ENCODE data around the gene SERGEF. TPM values are rescaled to one million over a fixed set of nuclear protein-coding genes. Genes with fewer than 3 reads are reported as not detected.
A peak's percentile ranks its signal among the peaks of the same experiment; 100 is the strongest.

The SERGEF gene
- total RNA-seq, 1 donor from 2014 or later, result 45.5 TPM

GRCh38 chr11:17769218-17769617 is 243.6 kb downstream of the SERGEF start:
- no peak for DNase-seq

GRCh38 chr11:17768547-17768946 is 244.3 kb downstream of the SERGEF start:
- no peak for DNase-seq

GRCh38 chr11:17767914-17768313 is 244.9 kb downstream of the SERGEF start:
- no peak for DNase-seq

GRCh38 chr11:17767301-17767885 is 245.5 kb downstream of the SERGEF start:
- DNase-seq, result no peak

DNA sequence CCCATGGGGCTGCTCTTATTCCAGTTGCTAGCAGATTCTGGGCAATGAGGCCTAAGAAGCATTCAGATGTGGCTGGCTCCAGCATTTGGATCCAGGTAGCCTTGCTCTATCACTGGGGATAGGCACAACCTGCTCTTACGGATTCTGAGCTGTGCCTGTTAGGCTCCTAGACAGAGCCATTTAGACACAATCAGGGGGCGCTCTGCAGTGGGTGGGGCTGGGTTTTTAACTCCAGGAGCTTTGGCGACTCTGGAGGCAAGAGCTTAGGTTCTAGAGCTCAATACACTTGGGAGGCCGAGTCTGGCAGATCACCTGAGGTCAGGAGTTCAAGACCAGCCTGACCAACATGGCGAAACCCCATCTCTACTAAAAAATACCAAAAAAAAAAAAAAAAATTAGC is 246.3 kb downstream of the SERGEF start:
- DNase-seq, result no peak

GRCh38 chr11:17766073-17766359 is 246.8 kb downstream of the SERGEF start:
- no peak for DNase-seq

DNA sequence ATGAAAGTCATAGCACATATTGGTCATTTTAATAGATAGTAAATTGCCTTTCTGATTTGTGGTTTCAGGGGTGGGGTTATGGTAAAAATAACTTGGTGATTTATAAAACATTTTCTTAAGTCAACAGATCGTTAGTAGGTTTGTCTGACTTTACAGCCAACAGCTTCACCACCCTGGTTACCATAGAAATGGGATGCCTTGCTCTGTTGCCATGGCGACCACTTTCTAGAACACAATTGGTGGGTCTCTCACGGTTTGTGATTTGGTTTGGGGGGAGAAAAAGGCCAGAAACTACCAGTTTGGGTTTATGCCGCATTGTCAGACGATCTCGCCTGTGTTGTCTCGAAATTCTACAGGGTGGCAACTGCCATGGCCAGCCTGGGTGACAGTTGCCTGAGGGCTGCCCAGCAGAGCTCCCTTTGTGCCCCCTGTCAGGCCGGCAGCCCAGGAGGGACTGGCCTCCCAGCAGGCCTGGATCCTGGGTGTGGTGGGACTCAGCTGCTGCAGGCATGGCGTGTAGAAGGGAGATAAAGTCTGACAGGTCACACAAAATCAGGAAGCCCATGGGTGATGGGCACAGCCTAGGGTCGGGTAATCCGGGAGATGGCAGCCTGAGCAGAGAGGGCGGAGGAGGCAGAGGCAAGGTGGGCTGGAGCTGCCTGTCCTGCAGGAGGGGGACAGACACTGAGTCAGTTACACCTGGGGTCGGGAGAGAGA is 247.3 kb downstream of the SERGEF start:
- DNase-seq, result no peak

DNA sequence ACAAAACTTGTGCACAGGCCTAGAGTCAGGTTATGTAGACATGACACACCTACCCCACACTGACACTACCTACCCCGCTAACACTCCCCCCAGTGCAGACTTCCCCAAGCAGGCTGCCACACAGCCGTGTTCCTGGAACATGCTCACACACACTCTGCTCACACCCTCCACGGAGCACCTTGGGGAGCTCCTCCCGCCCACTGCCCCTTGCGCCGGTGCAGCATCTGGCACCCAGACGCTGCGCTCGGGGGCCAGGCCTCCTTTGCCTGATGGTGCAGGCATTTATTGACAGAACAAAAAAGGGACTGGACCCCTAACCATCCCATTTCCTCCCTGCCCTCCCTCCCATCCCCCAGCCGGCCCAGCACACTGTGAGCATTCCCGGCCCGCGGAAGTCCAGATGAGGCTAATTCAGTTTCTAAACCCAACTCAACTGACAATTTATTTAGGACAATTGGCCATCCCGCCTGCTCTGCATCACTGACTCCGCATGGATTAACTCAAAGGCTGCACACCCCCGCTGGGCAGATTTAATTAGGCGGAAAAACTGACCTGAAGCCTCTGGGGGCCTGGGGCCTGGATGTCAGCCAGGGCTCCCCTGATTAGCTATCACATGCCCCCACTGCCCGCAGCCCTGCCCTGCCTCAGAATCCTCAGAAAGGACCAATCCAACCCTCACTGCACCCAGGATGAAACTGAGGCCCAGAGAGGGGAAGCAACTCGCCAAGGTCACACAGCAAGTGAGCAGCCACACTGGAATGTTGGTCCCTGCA is 248.2 kb downstream of the SERGEF start:
- DNase-seq, result no peak

DNA sequence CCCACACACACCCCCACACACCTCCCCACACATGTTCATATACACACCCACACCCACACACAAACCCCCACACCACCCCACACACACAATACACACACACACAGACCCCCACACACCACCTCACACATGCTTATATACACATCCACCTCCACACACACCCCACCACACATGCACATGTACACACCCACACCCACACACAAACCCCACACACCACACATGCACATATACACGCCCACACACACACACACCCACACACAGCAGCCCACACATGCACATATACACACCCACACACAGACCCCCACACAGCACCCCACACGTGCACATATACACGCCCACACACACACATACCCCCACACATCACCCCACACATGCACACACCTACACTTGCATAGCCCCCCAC is 249.1 kb downstream of the SERGEF start:
- no peak for DNase-seq

GRCh38 chr11:17763244-17763643 is 249.6 kb downstream of the SERGEF start:
- no peak for DNase-seq

GRCh38 chr11:17762309-17762974 is 250.4 kb downstream of the SERGEF start:
- no peak for DNase-seq

- DNase-seq, result no peak
Observed at GRCh38 chr11:17760102-17761029, 252.5 kb downstream of the SERGEF start.

DNA sequence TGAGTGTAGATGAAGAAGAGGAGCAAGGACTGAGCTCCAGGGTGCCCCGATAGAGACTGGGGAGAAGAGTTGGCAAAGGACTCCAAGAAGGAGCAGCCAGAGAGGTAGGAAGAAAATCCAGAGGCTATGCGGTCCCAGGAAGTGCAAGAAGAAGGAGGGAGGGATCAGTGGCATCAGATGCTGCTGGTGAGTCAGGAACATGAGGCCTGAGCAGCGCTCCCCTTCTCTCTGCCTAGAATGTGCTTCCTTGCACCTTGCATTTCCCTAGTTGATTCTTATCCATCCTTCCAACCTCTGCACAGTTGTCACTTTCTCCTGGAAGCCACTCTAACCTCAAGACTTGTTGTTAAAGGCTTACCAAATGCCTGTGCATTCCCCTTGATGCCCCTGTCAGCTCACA is 257.0 kb downstream of the SERGEF start:
- no peak for DNase-seq

DNA sequence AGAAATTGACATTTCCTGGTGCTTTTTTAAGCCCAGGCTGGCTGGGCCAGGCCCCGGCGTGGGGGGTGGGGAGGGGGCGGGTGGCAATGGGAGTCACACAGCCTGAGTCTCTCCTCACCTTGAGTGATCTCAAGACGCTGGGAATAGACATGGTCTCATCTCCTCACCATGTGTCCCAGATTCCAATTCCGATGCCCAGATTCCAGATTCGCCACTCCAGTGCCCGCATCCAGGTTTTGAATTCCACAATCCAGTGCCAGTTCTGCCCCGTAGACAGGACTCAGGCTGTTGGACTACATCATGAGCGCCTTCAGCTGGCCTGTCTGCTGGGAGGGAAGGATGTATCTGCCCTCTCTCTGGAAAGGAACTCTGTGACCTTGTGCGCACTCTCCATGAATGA is 259.2 kb downstream of the SERGEF start:
- no peak for DNase-seq

- no peak for DNase-seq
Observed at GRCh38 chr11:17753153-17753552, 259.7 kb downstream of the SERGEF start.

DNA sequence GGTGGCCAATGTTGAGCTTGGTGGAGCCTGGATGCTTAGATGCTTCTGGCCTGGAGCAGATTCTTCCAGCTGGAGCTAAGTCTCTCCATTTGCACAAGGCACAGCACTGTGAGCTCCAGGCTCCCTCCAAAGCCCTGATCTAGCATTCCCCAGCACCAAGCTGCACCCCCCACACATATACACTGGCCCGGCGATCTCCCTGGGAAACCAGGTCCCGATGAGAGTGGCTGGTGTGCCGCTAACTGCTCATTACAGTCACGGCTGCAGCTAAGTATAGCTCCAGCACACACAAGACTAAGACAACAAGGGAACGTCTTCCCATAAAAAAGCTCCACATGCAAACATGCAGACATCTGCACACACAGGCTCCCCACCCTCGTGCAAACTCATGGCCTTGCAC is 260.7 kb downstream of the SERGEF start:
- DNase-seq, result peak; percentile 50

GRCh38 chr11:17751558-17751957 is 261.3 kb downstream of the SERGEF start:
- DNase-seq, result no peak

GRCh38 chr11:17750801-17751165 is 262.1 kb downstream of the SERGEF start:
- DNase-seq, result no peak

DNA sequence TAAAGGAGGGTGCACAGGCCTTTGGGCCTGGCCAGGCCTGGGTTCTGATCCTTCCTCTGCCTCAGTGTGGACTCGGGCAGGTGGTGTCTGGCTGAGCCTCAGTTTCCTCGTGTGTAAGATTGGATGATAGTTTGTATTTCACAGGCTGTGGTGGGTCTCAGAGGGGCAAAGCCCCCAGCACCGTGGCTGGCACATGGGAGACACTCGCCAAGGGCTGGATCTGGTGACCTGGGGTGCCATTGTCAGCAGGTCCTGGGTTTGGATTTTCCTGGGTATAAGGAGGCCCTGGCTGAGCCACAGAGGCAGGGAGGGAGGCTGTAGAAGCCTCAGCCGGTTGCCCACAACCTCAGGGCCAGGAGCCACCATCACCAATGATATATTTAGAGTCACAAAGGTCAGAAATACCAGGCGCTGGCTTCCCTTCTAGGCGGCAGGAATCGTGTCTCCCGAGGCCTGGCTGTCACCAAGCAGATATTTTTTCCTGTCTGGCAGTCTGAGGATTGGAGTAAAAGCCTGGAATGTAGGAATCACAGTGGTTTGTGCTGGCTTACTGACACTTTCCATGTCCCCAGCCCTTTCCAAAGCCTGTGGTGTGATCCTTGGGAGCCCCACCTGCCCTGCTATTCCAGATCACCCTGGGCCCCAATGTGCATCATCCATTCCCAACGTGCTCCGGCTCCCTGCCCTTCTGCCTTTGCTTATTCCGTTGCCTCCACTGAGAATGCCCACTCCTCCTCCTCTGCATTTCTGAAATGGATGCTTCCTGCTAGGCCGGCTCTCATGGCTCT is 262.6 kb downstream of the SERGEF start:
- DNase-seq, result no peak

- no peak for DNase-seq
Observed at GRCh38 chr11:17748761-17749721, 263.8 kb downstream of the SERGEF start.

Measured in occipital lobe (tissue), 2 donors.